Testis (tissue), 3 donors: ENCODE data around the gene ZNF319. TPM values are rescaled to one million over a fixed set of nuclear protein-coding genes. Genes with fewer than 3 reads are reported as not detected.

Experiments used
- DNase-seq: peaks from one replicate; pipeline ENCODE4 v3.0.0-alpha.2; 2019
- H3K27ac ChIP-seq, 2 donors: fragments of 200-600 bp; sonication (generic); one replicate each; pipeline ENCODE4 v1.5.1; 2019
- H3K27me3 ChIP-seq: fragments of 200-600 bp; sonication (generic); one replicate; pipeline ENCODE4 v1.5.1; 2019
- H3K36me3 ChIP-seq: fragments of 200-600 bp; sonication (generic); one replicate; pipeline ENCODE4 v1.5.1; 2017; ENCODE audit warnings: low read depth; ENCODE audit errors: missing control alignments
- H3K4me1 ChIP-seq: fragments of 200-600 bp; sonication (generic); one replicate; pipeline ENCODE4 v1.5.1; 2019
- H3K4me3 ChIP-seq, 2 donors: fragments of 200-600 bp; sonication (generic); one replicate each; pipeline ENCODE4 v1.5.1; 2017 to 2019
- H3K9me3 ChIP-seq: fragments of 200-600 bp; sonication (generic); one replicate; pipeline ENCODE4 v1.5.1; 2017
- POLR2A ChIP-seq: fragments of 450-650 bp; IDR thresholded peaks from one replicate; pipeline ENCODE4 v1.6.1; 2017; ENCODE audit warnings: antibody characterized with exemption, mild to moderate bottlenecking, moderate library complexity
- WGBS, 2 donors: methylation state at CpG; one replicate each; pipeline ENCODE4 v1.1.5; 2018; 5-methylcytosine and 5-hydroxymethylcytosine counted together
- intact Hi-C: fragments of 100-400 bp; cut with DNase I; formaldehyde crosslinking; loops from one replicate; pipeline ENCODE4 v1.15.1; 2023; ENCODE audit warnings: low total_unique reads
- polyA plus RNA-seq: library from polyadenylated mRNA; stranded (reverse); fragments of 350-450 nt; fragmentation: Illumina TruSeq; extraction: RNeasy Lipid Tissue Mini Kit (QIAGEN cat#74804); gene quantifications from one replicate; pipeline ENCODE4 v1.2.3, GENCODE V29; 2014; ENCODE audit warnings: low read depth, low replicate concordance; ENCODE audit not compliant: insufficient read depth
- total RNA-seq, 2 donors: library from RNA; depleted of rRNA; stranded (reverse); fragments of >200 nt; gene quantifications; one replicate each; pipeline ENCODE4 v1.2.3, GENCODE V29; 2016
- TF ChIP-seq, protein P1 (sequence below), 3 experiments: fragments of 450-650 bp in 2 of 3; fragments of 200-600 bp in 1 of 3; sonication (generic) in 1 of 3; IDR thresholded peaks; one replicate each; pipeline ENCODE4 v1.5.1; 2016 to 2019; ENCODE audit warnings: antibody characterized with exemption in 3 of 3, mild to moderate bottlenecking in 2 of 3, moderate library complexity in 1 of 3

The ZNF319 gene
- total and polyA plus RNA-seq, 3 donors from 2014 or later: 10.4 to 12.1 (median 11.2) TPM

DNA sequence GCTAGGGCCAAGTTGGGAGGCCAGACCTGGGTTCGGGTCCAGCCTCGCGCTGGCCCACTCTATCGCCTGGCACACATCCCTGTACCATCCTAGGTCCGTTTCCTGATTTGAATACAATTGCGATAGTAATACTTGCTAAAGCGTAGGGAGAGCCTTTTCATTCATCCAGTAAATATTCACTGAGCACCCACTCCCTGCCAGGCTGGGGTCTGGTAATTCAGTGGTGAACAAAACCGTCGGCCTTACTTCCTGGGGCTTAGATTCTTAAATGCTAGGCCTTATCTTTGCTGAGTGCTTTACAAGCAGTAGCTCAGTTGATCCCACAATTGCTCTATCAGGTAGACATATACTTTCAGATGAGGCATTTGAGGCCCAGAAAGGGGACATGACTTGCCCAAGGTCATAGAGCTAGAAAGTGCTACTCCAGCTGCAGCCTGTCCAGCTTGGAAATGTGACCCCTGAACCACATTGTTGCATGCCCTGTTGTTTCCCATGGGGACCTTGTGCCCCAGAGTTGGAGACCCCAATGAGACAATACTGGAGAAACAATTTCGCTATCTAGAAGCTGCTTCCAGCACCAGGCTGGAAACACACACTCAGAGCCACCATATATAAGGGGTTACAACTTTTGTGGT lies 1.4 kb upstream of the ZNF319 start:
- DNase-seq: no peak
- Histone ChIP-seq H3K9me3 (no peaks in the 10 kb centered on the region), H3K36me3 (no peaks in the 10 kb centered on the region), H3K27ac (peak overlapping the region in 1 of 2 donors; percentile 87), H3K4me3 (peak overlapping the region; percentile 68 to 73), H3K4me1 (peaks cover 18% of the 10 kb centered on the region), H3K27me3 (no peaks in the 10 kb centered on the region)
- 31 to 35% methylated on average over 5 to 10 of the region's 10 CpGs for WGBS, 2 donors
- no peak for TF ChIP-seq POLR2A
- TF ChIP-seq, protein P1, sequence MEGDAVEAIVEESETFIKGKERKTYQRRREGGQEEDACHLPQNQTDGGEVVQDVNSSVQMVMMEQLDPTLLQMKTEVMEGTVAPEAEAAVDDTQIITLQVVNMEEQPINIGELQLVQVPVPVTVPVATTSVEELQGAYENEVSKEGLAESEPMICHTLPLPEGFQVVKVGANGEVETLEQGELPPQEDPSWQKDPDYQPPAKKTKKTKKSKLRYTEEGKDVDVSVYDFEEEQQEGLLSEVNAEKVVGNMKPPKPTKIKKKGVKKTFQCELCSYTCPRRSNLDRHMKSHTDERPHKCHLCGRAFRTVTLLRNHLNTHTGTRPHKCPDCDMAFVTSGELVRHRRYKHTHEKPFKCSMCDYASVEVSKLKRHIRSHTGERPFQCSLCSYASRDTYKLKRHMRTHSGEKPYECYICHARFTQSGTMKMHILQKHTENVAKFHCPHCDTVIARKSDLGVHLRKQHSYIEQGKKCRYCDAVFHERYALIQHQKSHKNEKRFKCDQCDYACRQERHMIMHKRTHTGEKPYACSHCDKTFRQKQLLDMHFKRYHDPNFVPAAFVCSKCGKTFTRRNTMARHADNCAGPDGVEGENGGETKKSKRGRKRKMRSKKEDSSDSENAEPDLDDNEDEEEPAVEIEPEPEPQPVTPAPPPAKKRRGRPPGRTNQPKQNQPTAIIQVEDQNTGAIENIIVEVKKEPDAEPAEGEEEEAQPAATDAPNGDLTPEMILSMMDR (IDR thresholded peaks at IDR 0.05): no peak
- intact Hi-C loops: loop anchor here (10.0 kb wide), 1 partner anchor 247 kb away; no protein-coding TSS in a partner anchor

DNA sequence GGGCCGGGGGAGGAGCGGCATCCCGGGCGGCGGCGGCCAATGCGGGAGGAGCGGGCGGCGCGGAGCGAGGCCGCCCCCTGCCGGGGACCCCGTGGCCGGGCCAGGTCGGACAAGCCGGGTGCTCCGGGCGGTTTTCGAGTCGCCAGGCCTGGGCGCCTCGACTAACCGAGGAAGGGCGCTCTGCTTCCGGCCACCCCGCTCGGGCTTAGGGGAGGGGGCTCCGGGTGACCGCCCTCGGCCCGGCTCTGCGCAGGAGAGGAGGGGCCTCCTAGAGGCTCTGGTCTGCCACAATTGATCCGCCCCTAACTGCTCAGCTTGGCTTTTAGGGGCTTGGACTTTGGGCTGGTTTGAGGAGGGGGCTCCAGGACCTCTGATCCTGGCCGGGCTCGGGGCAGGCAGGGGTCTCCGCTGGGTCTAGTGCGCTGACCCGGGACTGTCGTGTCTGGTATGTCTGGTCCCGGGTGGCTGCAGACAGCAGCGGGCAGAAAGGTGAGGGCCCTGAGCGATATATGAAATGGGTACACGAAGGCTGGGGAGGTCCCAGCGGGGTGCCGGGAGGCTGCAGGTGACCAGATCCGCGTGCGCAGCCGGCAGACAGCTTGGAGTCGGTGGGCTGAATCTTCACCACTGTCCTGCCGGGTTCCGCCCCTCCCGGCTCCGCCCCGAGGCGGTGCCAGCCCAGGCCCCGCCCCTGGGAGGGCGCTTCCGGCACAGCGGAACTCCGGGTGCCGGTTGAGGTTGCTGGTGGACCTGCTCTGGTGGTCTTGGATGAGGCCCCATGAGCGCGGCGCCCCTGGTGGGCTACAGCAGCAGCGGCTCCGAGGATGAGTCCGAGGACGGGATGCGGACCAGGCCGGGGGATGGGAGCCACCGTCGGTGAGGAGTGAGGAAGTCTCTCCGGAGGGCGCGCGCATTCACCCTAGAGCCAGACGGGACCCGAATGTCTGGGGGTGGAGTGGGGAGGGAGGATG lies 519 bp upstream of the ZNF319 start, which contains the start of gene USB1:
TSS of gene USB1 (plus strand) at position 702 of the 971 bp plus-strand sequence. CDS start at position 779, 77 bp downstream.
- Histone ChIP-seq H3K9me3 (no peaks in the 10 kb centered on the region), H3K36me3 (no peaks in the 10 kb centered on the region), H3K27me3 (no peaks in the 10 kb centered on the region), H3K4me1 (peaks cover 18% of the 10 kb centered on the region), H3K4me3 (peak within 1 kb of the TSS; percentile 68 to 73), H3K27ac (peak within 1 kb of the TSS; percentile 76 to 87)
- WGBS, 2 donors: 0% methylated on average over 12 to 52 of the region's 81 CpGs
- DNase-seq: peak; percentile 89
- intact Hi-C loops: loop anchor here (10.0 kb wide), 1 partner anchor 246 kb away; no protein-coding TSS in a partner anchor
- TF ChIP-seq, protein P1 (IDR thresholded peaks at IDR 0.05): peak; percentile 36 to 69 (median 65)
- no peak for TF ChIP-seq POLR2A

DNA sequence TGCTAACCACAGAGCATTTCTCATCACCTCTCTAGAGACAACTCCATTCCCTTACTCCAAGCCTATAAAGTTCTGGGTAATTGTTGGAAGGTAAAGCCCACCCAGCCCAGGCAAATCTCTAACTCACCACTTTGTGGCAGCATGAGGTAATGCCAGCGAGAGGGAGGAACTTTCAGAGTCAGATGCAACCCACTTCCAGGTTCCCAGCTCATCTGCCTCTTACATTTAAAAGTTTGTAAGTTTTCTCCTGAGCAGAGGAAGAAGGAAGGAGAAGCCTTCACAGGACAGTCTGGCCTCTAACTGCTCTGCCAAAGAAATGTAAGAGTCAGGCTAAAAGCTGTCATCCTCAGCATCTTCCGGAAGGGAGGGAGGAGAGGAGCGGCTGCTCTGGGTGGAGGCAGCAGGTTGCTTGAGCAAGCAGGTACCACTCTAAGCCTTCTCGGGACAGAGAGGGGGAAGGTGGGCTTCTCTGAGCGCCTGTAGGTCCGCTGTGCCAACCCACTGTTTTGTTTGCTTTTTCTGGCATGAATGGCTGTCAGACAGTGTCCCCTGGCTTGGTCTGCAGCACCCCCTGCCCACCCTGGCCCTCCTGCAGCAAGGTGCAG lies 1.0 kb downstream of the ZNF319 start:
- DNase-seq: no peak
- intact Hi-C loops: loop anchor here (5.0 kb wide), 1 partner anchor 92 kb away; no protein-coding TSS in a partner anchor
- H3K27ac ChIP-seq: peak overlapping the region; percentile 31 to 87
- H3K4me3 ChIP-seq: peak overlapping the region; percentile 68 to 73
- no peaks in the 10 kb centered on the region for H3K9me3 ChIP-seq
- peaks cover 18% of the 10 kb centered on the region for H3K4me1 ChIP-seq
- H3K27me3 ChIP-seq: no peaks in the 10 kb centered on the region
- WGBS, 2 donors: 3 to 12% methylated on average over 5 to 6 of the region's 6 CpGs
- H3K36me3 ChIP-seq: no peaks in the 10 kb centered on the region
- TF ChIP-seq, protein P1 (IDR thresholded peaks at IDR 0.05): no peak
- TF ChIP-seq POLR2A: no peak

DNA sequence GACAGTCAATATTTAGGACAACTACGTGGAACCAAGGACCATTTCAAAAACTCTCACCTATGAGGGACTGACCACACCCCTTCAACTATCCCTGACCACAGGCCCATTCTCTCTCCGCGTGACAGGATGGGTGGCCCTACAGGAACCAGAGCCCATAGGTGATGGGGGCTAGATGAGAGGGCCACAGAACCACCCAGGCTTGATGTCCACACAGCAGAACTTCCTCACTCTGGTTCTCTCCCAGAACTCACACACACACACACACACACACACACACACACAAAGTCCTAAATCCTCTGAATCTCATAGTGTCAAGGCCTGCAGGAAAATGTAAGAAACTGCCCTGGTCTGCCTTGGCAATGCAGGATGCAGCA lies 1.5 kb downstream of the ZNF319 start:
- 95% methylated on average over 3 of the region's 3 CpGs; no CpG with 5 or more reads in 1 of the 2 donors for WGBS, 2 donors
- Histone ChIP-seq H3K27me3 (no peaks in the 10 kb centered on the region), H3K4me3 (no peak overlapping the region), H3K36me3 (no peaks in the 10 kb centered on the region), H3K27ac (no peak overlapping the region), H3K4me1 (peaks cover 18% of the 10 kb centered on the region), H3K9me3 (no peaks in the 10 kb centered on the region)
- no peak for TF ChIP-seq POLR2A
- TF ChIP-seq, protein P1 (IDR thresholded peaks at IDR 0.05): no peak
- intact Hi-C loops: loop anchor here (5.0 kb wide), 1 partner anchor 92 kb away; no protein-coding TSS in a partner anchor
- DNase-seq: no peak
